Gastroesophageal sphincter (tissue), 4 donors: Measurements from ENCODE around the gene SLMAP. TPM values are rescaled to one million over a fixed set of nuclear protein-coding genes. Genes with fewer than 3 reads are reported as not detected.

Experiments
- ATAC-seq: fragments of 150-250 bp; one replicate; pipeline ENCODE4 v1.9.1; 2016; ENCODE audit warnings: mild to moderate bottlenecking, moderate library complexity
- H3K27ac ChIP-seq, 4 donors: fragments of 200-600 bp; sonication (generic) in 3 of 4; 1 replicate in 3 of 4; 2 replicates in 1 of 4; pipeline ENCODE4 v1.5.1; 2016 to 2019
- H3K27me3 ChIP-seq: fragments of 200-600 bp; sonication (generic); one replicate; pipeline ENCODE4 v1.5.1; 2019
- H3K36me3 ChIP-seq, 2 donors: fragments of 200-600 bp; sonication (generic); one replicate each; pipeline ENCODE4 v1.5.1; 2019; ENCODE audit warnings: control low read depth in 1 of 2
- H3K4me1 ChIP-seq, 3 donors: fragments of 200-600 bp; sonication (generic); 1 replicate in 2 of 3; 2 replicates in 1 of 3; pipeline ENCODE4 v1.5.1; 2016 to 2019; ENCODE audit warnings: control low read depth in 2 of 3
- H3K4me3 ChIP-seq, 2 donors: fragments of 200-600 bp; sonication (generic); one replicate each; pipeline ENCODE4 v1.5.1; 2019; ENCODE audit warnings: mild to moderate bottlenecking in 1 of 2, moderate library complexity in 1 of 2
- H3K9me3 ChIP-seq, 3 donors: fragments of 200-600 bp; sonication (generic); one replicate each; pipeline ENCODE4 v1.5.1; 2017 to 2019; ENCODE audit warnings: control low read depth in 2 of 3
- CTCF ChIP-seq, 4 experiments: fragments of 200-600 bp in 2 of 4; fragments of 450-650 bp in 2 of 4; sonication (generic) in 1 of 4; IDR thresholded peaks; one replicate each; pipeline ENCODE4 v1.5.1; 2017 to 2019; ENCODE audit warnings: antibody characterized with exemption in 4 of 4, mild to moderate bottlenecking in 2 of 4, moderate library complexity in 2 of 4
- EP300 ChIP-seq: sonication (generic); formaldehyde crosslinking; IDR thresholded peaks from one replicate; pipeline ENCODE4 v1.6.1; 2017; ENCODE audit warnings: antibody characterized with exemption, mild to moderate bottlenecking
- POLR2A ChIP-seq, 2 donors: fragments of 450-650 bp; IDR thresholded peaks; one replicate each; pipeline ENCODE4 v1.6.1; 2017; ENCODE audit warnings: antibody characterized with exemption in 2 of 2, mild to moderate bottlenecking in 2 of 2, moderate library complexity in 1 of 2
- POLR2AphosphoS5 ChIP-seq: sonication (generic); formaldehyde crosslinking; IDR thresholded peaks from one replicate; pipeline ENCODE4 v1.6.1; 2017; ENCODE audit warnings: antibody characterized with exemption
- WGBS, 2 donors: methylation state at CpG; one replicate each; pipeline ENCODE4 v1.1.5; 2018; ENCODE audit warnings: low coverage in 1 of 2; 5-methylcytosine and 5-hydroxymethylcytosine counted together
- total RNA-seq, 4 donors: library from RNA; depleted of rRNA; stranded (reverse); fragments of >200 nt; gene quantifications; one replicate each; pipeline ENCODE4 v1.1.0, GENCODE V29; 2016

Gene SLMAP
- total RNA-seq, 4 donors from 2014 or later = 462 to 594 (median 531) TPM

- H3K36me3 ChIP-seq = peaks cover 11 to 91% of the 10 kb centered on the region in 2 donors
- H3K27ac ChIP-seq = peak overlapping the region; percentile 41 to 72 (median 44)
- WGBS, 2 donors = 40% methylated on average over 1 of the region's 1 CpG; no CpG with 5 or more reads in 1 of the 2 donors
- H3K27me3 ChIP-seq = no peaks in the 10 kb centered on the region
- TF ChIP-seq POLR2A (IDR thresholded peaks at IDR 0.05) (no peak), POLR2AphosphoS5 (no peak), EP300 (no peak), CTCF (IDR thresholded peaks at IDR 0.05) (no peak)
- no peaks in the 10 kb centered on the region for H3K9me3 ChIP-seq
- no peak for ATAC-seq
- H3K4me1 ChIP-seq = peaks cover 4 to 93% (median 7%) of the 10 kb centered on the region in 3 donors
- H3K4me3 ChIP-seq = no peak overlapping the region
Observed at GRCh38 chr3:57917601-57918000, 161.5 kb downstream of the SLMAP start.

- Histone ChIP-seq H3K27me3 (no peaks in the 10 kb centered on the region), H3K36me3 (peaks cover 11 to 97% of the 10 kb centered on the region in 2 donors), H3K4me1 (peaks cover 7 to 93% (median 7%) of the 10 kb centered on the region in 3 donors), H3K27ac (peak overlapping the region in 2 of 4 donors; percentile 42 to 72), H3K9me3 (no peaks in the 10 kb centered on the region), H3K4me3 (no peak overlapping the region)
- ATAC-seq = no peak
- TF ChIP-seq EP300 (no peak), POLR2AphosphoS5 (peak; percentile 21)
- WGBS, 2 donors = 56 to 59% methylated on average over 2 of the region's 2 CpGs
Observed at GRCh38 chr3:57918123-57918837, 162.2 kb downstream of the SLMAP start.

GRCh38 chr3:57919987-57920386, 163.9 kb downstream of the SLMAP start:
- H3K27ac ChIP-seq = peak overlapping the region in 3 of 4 donors; percentile 38 to 58 (median 48)
- H3K27me3 ChIP-seq = no peaks in the 10 kb centered on the region
- ATAC-seq = no peak
- H3K4me3 ChIP-seq = no peak overlapping the region
- peaks cover 11 to 97% of the 10 kb centered on the region in 2 donors for H3K36me3 ChIP-seq
- H3K4me1 ChIP-seq = peaks cover 7 to 91% (median 8%) of the 10 kb centered on the region in 3 donors
- H3K9me3 ChIP-seq = no peaks in the 10 kb centered on the region
- TF ChIP-seq POLR2AphosphoS5 (peak; percentile 21), EP300 (no peak)

GRCh38 chr3:57923101-57923500, 167.0 kb downstream of the SLMAP start:
- H3K27ac ChIP-seq = peak overlapping the region; percentile 21 to 65 (median 50)
- H3K9me3 ChIP-seq = no peaks in the 10 kb centered on the region
- H3K36me3 ChIP-seq = peaks cover 5 to 96% of the 10 kb centered on the region in 2 donors

GRCh38 chr3:57923752-57924151, 167.6 kb downstream of the SLMAP start:
- Histone ChIP-seq H3K27ac (peak overlapping the region in 3 of 4 donors; percentile 5 to 65 (median 58)), H3K4me1 (peaks cover 0 to 97% (median 11%) of the 10 kb centered on the region in 3 donors), H3K36me3 (peaks cover 2 to 92% of the 10 kb centered on the region in 2 donors), H3K27me3 (no peaks in the 10 kb centered on the region), H3K9me3 (no peaks in the 10 kb centered on the region), H3K4me3 (no peak overlapping the region)
- no peak for ATAC-seq
- TF ChIP-seq POLR2A (IDR thresholded peaks at IDR 0.05) (no peak), POLR2AphosphoS5 (no peak), EP300 (no peak), CTCF (IDR thresholded peaks at IDR 0.05) (no peak)
- 67 to 75% methylated on average over 2 of the region's 2 CpGs for WGBS, 2 donors

More at GRCh38 chr3:57923101-57923500, 167.0 kb downstream of the SLMAP start:
- Histone ChIP-seq H3K27me3 (no peaks in the 10 kb centered on the region), H3K4me3 (no peak overlapping the region), H3K4me1 (peaks cover 0 to 97% (median 6%) of the 10 kb centered on the region in 3 donors)
- TF ChIP-seq POLR2AphosphoS5 (peak; percentile 17), EP300 (no peak)
- ATAC-seq = no peak

- TF ChIP-seq CTCF (IDR thresholded peaks at IDR 0.05) (no peak), POLR2AphosphoS5 (no peak), EP300 (no peak), POLR2A (IDR thresholded peaks at IDR 0.05) (no peak)
- Histone ChIP-seq H3K36me3 (peaks cover 0 to 77% of the 10 kb centered on the region in 2 donors), H3K9me3 (no peaks in the 10 kb centered on the region), H3K4me1 (peaks cover 0 to 67% (median 11%) of the 10 kb centered on the region in 3 donors), H3K27me3 (no peaks in the 10 kb centered on the region), H3K4me3 (no peak overlapping the region), H3K27ac (peak overlapping the region in 2 of 4 donors; percentile 31 to 58)
- peak; percentile 43 for ATAC-seq
- 36 to 44% methylated on average over 5 of the region's 5 CpGs for WGBS, 2 donors
Observed at GRCh38 chr3:57927166-57927565, 171.1 kb downstream of the SLMAP start.
